ENCODE results near the gene NPDC1. TPM values are rescaled to one million over a fixed set of nuclear protein-coding genes. Genes with fewer than 3 reads are reported as not detected.

NPDC1 gene
- total RNA-seq, 4 donors from 2014 or later = 25.2 to 221 (median 59.2) TPM

DNA sequence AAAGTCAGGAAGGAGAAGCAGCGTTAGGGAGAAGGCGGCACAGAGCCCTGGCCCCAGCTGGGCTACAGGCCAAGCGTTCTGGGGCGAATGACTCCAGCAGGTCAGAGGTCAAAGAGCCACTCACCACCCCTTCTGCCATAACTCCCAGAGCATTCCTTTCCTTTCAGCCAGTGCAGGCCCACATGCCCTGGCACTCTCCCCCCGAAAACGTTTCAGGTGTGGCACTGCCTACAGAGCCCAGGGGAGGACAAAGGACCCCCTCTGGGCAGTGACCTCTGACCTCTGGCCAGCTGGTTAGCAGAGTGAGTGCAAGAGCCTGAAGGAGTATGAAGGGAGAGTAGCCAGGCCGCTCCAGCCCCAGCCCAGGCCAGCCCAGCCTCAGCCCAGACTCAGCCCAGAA, 22.8 kb downstream of the NPDC1 start:
- Histone ChIP-seq H3K27ac (no peak overlapping the region), H3K36me3 (no peaks in the 10 kb centered on the region), H3K4me1 (peaks cover 0 to 5% of the 10 kb centered on the region in 2 donors), H3K27me3 (no peaks in the 10 kb centered on the region), H3K9me3 (no peaks in the 10 kb centered on the region), H3K4me3 (no peak overlapping the region)
- DNase-seq = no peak
- intact Hi-C loops (cut with DNase I; ENCODE audit: low total_unique reads) = no loop called here
- TF ChIP-seq, protein P1, sequence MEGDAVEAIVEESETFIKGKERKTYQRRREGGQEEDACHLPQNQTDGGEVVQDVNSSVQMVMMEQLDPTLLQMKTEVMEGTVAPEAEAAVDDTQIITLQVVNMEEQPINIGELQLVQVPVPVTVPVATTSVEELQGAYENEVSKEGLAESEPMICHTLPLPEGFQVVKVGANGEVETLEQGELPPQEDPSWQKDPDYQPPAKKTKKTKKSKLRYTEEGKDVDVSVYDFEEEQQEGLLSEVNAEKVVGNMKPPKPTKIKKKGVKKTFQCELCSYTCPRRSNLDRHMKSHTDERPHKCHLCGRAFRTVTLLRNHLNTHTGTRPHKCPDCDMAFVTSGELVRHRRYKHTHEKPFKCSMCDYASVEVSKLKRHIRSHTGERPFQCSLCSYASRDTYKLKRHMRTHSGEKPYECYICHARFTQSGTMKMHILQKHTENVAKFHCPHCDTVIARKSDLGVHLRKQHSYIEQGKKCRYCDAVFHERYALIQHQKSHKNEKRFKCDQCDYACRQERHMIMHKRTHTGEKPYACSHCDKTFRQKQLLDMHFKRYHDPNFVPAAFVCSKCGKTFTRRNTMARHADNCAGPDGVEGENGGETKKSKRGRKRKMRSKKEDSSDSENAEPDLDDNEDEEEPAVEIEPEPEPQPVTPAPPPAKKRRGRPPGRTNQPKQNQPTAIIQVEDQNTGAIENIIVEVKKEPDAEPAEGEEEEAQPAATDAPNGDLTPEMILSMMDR (IDR thresholded peaks at IDR 0.05) = no peak
- no peak for TF ChIP-seq POLR2A (IDR thresholded peaks at IDR 0.05)

DNA sequence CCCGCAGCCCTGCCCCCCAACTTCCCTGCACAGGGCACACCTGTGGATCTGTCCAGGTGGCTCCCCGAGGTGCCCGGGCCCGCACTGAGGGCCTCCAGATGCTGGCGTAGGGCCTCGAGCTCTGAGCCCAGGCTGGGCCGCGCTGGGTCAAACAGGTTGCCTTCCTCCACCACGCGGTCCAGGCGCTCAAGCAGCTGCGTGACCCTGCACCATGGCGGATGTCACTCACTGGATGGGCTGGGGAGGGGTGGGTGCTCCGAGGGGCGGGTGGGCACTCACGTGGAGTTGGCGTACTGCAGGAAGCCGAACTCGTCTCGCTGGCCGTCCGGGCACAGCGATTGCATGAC, 23.3 kb downstream of the NPDC1 start:
- Histone ChIP-seq H3K36me3 (no peaks in the 10 kb centered on the region), H3K9me3 (no peaks in the 10 kb centered on the region), H3K4me3 (no peak overlapping the region), H3K27me3 (no peaks in the 10 kb centered on the region), H3K4me1 (peaks cover 0 to 5% of the 10 kb centered on the region in 2 donors), H3K27ac (no peak overlapping the region)
- DNase-seq = no peak
- intact Hi-C loops (cut with DNase I; ENCODE audit: low total_unique reads) = no loop called here
- no peak for TF ChIP-seq POLR2A (IDR thresholded peaks at IDR 0.05)
- TF ChIP-seq, protein P1 (IDR thresholded peaks at IDR 0.05) = no peak

DNA sequence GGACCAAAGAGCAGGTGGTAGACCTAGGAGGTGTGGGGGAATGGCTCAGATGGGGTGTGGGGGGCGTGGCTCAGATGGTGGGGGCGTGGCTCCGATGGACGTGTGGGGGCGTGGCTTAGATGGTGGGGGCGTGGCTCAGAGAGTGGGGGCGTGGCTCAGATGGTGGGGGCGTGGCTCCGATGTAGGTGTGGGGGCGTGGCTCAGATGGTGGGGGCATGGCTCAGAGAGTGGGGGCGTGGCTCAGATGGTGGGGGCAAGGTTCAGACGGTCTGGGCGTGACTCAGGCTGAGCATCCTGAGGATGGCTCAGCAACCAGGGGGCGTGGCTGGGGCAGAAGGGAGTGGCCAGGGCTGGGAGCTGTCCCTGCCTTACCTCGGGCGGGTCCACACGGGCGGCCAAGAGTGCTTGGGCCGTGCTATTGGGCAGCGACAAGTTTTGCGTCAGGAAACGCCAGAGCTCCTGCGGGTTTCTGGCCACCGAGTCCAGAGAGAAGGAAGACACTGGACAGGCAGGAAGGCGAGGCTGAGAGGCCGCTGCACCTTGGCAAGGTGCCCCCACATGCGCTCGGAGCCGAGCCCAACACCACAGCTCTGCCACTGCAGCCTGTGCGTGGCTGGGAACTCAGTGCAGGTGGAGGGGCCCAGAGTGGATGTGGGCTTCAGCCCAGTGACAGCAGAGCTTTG, 23.9 kb downstream of the NPDC1 start:
- no peak overlapping the region for H3K4me3 ChIP-seq
- no peak for DNase-seq
- no peaks in the 10 kb centered on the region for H3K9me3 ChIP-seq
- H3K36me3 ChIP-seq = no peaks in the 10 kb centered on the region
- TF ChIP-seq, protein P1 (IDR thresholded peaks at IDR 0.05) = no peak
- TF ChIP-seq POLR2A (IDR thresholded peaks at IDR 0.05) = no peak
- peaks cover 0 to under 1% of the 10 kb centered on the region in 2 donors for H3K4me1 ChIP-seq
- no peaks in the 10 kb centered on the region for H3K27me3 ChIP-seq
- intact Hi-C loops (cut with DNase I; ENCODE audit: low total_unique reads) = no loop called here
- H3K27ac ChIP-seq = no peak overlapping the region

DNA sequence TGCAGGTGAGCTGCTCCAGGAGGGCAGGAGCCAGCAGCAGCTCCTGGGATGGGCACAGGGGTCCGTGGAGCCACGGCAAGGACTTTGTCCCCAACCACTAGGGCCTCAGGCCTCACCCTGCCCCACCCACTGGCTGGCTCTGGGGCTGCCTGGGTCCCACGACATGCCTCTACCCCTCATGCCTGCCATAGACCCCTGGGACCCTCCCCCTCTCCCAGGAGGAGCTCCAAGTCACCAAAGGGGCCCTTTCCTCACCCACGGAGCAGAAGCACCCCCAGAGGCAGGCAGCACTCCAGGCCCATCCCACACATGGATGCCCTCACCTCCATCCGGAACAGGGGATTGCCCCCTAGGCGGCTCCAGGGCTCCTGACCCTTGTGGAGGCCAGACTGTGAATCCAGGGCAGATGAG, 24.4 kb downstream of the NPDC1 start:
- DNase-seq = no peak
- Histone ChIP-seq H3K27ac (no peak overlapping the region), H3K36me3 (no peaks in the 10 kb centered on the region), H3K4me1 (no peaks in the 10 kb centered on the region), H3K27me3 (no peaks in the 10 kb centered on the region), H3K4me3 (no peak overlapping the region), H3K9me3 (no peaks in the 10 kb centered on the region)
- intact Hi-C loops (cut with DNase I; ENCODE audit: low total_unique reads) = no loop called here
- no peak for TF ChIP-seq POLR2A (IDR thresholded peaks at IDR 0.05)
- TF ChIP-seq, protein P1 (IDR thresholded peaks at IDR 0.05) = no peak

DNA sequence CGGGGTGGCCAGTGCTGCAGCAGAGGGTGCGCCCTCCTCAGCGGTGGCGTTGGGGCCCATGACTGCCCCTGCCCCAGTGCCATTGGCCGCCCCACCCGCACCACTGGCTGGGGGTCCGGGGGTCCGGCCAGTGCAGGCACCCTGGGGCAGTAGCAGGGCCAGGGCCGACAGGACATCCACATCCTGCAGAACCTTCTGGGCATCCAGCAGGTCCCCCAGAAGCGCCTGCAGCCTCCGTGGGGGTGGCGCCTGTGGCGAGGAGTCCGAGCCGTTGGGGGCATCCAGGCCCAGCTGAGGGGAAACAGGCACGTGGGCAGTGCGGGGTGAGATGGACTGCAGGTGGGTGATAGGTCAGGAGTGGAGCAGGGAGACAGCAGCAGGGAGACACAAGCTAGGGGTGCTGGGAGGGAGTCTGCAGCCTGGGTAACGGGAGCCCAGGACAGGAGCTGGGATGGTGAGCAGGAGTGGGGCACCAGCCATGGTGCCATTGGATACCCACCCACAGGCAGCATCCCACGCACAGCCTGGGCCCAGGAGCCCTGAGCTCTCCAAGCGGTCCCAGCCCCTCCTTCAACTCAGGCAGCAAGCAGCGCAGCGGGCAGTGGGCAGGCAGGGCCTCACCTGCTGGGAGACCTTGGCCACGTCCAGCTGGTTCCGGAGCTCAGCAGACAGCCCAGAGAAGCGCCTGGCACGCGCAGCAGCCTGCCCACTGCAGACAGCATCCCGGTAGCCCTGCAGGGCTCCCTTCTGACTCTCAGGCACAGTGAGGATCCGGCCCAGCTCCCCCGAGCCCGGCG, 25.0 kb downstream of the NPDC1 start:
- no peaks in the 10 kb centered on the region for H3K9me3 ChIP-seq
- no peak overlapping the region for H3K4me3 ChIP-seq
- H3K4me1 ChIP-seq = no peaks in the 10 kb centered on the region
- H3K27me3 ChIP-seq = no peaks in the 10 kb centered on the region
- H3K27ac ChIP-seq = no peak overlapping the region
- no peaks in the 10 kb centered on the region for H3K36me3 ChIP-seq
- no peak for DNase-seq
- intact Hi-C loops (cut with DNase I; ENCODE audit: low total_unique reads) = no loop called here
- no peak for TF ChIP-seq POLR2A (IDR thresholded peaks at IDR 0.05)
- TF ChIP-seq, protein P1 (IDR thresholded peaks at IDR 0.05) = no peak
